Activated T-helper 9 cell treated with anti-CD3 and anti-CD28 coated beads, Interleukin-2, amount 50 U/mL, for 16 hours (primary cell): ENCODE data around the gene TRIM65.
A peak's percentile ranks its signal among the peaks of the same experiment; 100 is the strongest.

Experiments used
- DNase-seq: peaks from one replicate; pipeline ENCODE4 v3.0.0-alpha.2; 2020; ENCODE audit warnings: low read depth

The TRIM65 gene

DNA sequence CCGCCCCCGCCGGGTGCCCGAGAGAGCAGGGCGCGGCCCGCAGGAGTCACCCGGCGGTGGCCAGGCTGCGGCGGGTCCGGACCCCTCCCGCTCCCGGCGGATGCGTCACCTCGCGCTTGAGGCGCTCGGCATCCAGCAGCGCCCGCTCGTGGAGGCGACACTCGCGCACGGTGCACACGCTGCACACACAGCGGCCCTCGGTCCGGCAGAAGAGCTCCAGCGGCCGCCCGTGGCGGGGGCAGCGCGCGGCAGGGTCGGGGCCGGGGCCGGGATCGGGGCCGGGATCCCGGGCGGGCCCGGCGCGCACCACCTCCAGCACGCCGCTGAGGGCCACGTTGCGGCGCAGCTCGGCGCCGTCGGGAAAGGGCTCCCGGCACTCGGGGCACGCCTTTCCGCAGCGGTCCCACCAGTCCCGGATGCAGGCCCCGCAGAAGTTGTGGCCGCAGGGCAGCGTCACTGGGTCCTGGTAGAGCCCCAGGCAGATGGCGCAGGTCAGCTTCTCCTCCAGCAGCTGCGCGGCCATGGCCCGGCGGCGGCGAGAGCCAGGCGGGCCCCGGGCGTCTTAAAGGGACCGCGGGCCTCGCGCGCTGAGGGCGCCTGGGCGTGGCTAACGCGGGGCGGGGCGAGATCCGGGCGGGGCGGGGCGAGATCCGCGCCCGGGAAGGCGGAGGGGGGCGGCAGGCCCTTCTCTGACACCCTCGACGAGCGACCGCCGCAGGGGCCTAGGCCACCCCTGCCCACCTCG lies at the start of gene TRIM65:
TSS of gene TRIM65 (minus strand) at position 537 of the 745 bp plus-strand sequence. CDS start at position 523, 14 bp downstream.
- peak; percentile 67 for DNase-seq

DNA sequence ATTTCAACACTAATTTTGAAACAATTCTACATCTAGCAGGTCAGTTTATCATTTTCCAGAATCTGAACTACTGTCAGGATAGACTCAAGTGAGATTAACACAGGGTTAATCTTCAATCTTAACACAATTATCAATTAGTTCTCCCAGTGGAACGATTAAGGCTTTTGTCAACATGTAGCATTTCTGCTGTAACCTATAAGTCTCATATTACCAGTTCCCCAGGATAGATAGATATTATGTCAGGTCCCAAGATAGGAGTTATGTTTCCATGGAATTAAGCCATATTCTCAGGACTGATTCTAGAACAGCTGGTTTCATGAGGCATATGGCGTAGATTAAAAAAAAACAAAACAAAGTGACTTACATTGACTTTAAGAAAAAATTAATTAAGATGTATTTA lies 48.5 kb upstream of the TRIM65 start:
- DNase-seq, result no peak

GRCh38 chr17:75943491-75943890 lies 46.7 kb upstream of the TRIM65 start:
- no peak for DNase-seq

GRCh38 chr17:75942473-75942872 lies 45.7 kb upstream of the TRIM65 start:
- no peak for DNase-seq

- no peak for DNase-seq
Observed at GRCh38 chr17:75941442-75941819, 44.7 kb upstream of the TRIM65 start.

- peak; percentile 83 for DNase-seq
Observed at GRCh38 chr17:75940727-75941441, 44.1 kb upstream of the TRIM65 start, which contains the start of gene FBF1. TSS of gene FBF1 (minus strand) at chr17:75941042. CDS start at chr17:75938149, 2,893 bp downstream.

DNA sequence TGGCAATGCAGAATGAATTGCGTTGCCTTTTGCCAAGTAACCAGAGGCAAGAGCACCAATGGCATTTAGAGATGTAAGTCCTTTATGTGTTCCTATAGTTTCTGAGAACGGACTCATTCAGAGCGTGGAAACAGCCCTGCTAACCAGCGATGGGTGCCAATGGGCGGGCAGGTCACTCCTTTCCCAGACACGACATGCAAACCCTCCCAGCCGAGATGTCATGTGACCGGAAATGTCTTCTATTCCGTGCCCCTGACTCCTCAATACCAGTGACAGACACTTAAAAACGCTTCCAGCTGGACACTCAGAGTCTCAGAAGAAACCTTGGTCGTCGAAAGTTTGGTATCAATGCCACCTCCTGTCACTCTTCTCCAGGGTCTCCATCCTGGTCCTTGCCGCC lies 40.9 kb upstream of the TRIM65 start:
- no peak for DNase-seq

DNA sequence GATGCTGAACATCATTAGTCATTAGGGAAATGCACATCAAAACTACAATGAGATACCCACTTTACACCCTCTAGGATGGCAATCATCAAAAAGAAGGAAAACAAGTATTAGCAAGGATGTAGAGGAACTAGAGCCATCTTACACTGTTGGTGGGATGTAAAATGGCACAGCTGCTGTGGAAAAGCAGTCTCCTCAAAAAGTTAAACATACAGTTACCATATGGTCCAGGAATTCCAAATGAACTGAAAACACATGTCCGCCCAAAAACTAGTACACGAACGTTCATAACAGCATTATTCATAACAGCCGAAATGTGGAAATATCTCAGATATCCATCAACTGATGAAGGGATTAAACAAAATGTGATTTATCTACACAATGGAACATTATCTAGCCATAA lies 37.1 kb upstream of the TRIM65 start:
- no peak for DNase-seq

DNA sequence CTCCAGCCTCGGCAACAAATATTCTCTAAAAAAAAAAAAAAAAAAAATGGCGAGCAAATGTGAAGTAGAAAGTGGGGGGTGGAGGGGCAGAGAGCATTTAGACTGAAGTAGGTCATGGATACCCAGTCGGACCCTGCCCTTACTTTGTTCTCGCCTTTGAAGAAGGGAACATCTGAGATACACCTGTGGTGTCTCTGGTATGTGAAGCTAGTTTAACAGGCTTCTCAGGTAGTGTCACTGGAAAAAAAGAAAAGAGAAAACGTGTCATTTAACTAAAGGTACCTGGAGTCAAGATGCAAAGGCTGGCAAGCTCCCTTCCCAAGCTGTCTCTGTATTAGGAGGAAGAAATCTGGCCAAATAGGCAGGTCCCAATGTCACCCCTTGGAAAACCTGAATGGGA lies 36.1 kb upstream of the TRIM65 start:
- DNase-seq, result no peak

DNA sequence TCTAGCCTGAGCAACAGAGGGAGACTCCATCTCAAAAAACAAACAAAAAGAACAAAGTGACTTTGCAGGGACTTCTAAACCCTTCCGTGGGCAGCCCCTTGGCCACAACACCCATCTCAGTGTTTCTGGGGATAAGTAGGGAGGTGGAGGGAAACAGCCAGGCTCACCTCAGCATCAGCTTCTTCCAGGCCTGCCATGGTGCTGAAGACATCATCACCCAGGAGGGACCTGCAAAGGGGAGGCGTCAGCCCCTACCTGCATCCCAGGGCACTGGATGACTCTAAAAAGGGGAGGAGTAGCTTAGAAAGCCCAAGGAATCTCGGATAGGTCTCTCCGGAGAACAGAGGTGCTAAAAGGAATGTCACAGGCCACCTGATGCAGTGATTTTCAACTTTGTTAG lies 34.3 kb upstream of the TRIM65 start:
- DNase-seq, result no peak

DNA sequence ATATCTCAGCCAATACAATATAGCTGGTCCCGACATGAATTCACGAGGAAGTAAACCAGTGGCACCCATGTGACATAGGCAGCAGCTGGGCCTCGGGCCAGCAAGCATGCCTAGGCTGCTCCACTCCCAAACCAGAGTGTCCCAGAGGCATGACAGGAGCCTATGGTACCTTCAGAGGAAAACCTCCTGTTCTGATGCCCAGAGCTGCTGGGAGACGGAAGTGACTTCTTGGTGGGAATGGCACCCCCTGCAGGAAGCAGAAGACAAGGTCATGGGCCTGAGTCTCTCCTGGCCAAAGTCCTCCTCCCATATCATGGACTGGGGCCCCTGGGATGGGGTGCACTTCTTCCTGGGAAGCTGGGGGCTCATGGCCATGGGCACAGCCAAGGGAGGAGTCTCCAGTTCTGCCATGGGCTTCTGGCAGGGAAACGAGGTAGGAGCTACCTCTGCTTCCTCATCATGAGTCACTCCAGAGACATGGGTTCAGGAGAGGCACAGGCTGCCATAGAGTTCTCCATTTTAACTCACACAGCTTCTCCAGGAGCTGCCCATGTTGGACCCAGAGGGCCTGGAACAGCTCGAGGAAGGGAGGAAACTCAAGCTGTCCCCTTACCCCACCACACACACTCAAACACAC lies 30.7 kb upstream of the TRIM65 start:
- no peak for DNase-seq

DNA sequence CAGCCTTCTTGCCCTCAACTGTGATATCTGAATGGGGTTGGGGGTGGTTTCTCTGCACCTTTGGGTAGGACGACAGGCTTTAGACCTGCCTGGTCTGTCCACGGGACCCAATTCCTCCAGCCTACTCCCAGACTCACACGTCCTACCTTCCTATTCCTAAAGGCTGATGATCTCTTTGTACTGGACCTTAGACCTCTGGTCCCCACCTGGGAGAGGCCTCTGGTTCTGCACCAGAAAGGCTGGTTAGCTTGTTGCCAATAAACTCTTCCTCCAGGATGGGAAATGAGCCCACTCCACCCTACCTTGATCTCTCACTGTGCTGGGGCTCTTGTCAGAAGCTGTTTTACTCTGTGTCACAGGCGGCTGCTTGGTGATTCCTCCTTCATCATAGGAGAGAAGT lies 29.7 kb upstream of the TRIM65 start:
- no peak for DNase-seq

DNA sequence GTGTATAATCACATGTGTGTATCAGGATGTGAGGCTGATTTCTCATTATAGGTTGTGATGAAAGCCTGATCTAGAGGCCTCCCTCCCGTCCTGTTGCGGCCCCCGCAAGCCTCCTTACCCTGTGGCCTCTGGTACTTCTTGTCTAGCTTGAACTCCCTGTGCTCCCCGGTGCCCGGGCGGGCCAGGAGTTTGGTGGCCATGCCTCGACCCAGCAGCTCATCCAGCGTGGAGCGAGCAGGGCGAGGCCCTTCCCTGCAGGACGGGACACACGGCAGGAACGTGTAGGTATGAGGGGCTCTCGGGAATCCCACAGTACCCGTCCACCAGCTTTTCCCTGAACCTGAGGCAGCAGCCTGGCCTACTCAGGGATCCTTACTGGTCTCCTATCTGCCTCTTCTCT lies 29.2 kb upstream of the TRIM65 start:
- no peak for DNase-seq

DNA sequence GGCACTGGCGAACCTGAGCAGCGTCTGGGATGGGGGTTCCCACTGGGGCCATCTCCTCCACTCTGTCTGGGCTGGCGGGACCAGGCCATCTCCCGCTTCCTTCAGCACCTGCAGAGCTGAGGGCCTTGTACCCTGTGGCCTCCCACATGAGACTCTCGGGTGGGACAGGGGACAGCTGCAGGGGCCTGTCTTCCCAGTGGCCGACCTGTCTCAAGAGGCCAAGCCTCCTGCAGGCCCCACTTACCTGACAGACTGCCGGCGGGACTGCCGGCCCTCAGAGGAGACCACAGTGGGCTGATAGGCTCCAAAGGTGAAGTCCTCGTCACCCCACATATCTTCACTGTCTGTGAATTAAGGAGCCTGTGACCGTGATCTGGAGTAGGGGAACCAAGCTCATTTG lies 28.4 kb upstream of the TRIM65 start:
- DNase-seq, result no peak

- DNase-seq, result no peak
Observed at GRCh38 chr17:75922963-75923874, 26.5 kb upstream of the TRIM65 start.

GRCh38 chr17:75922173-75922961 lies 25.6 kb upstream of the TRIM65 start:
- DNase-seq, result no peak

GRCh38 chr17:75921596-75921995 lies 24.8 kb upstream of the TRIM65 start:
- no peak for DNase-seq

GRCh38 chr17:75920045-75920560 lies 23.4 kb upstream of the TRIM65 start:
- DNase-seq, result no peak

DNA sequence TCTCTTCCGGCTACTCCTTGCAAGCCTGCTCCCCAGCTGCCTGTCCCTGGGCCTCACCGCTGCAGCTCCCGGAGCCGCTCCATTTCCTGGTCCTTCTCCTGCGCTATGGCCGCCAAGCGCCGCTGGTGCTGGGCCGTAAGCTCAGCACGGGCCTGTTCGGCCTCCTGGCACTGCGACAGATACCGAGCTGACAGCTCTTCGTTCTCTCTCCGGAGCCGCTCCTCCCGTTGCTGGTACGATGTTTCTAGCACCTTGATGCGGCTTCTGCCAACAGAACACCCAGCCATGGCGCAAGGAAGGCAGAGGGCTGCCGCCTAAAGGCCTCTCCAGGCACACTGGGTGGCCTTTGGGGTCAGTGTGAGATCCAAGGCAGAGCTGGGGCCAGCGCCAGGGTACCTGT lies 22.9 kb upstream of the TRIM65 start:
- no peak for DNase-seq

DNA sequence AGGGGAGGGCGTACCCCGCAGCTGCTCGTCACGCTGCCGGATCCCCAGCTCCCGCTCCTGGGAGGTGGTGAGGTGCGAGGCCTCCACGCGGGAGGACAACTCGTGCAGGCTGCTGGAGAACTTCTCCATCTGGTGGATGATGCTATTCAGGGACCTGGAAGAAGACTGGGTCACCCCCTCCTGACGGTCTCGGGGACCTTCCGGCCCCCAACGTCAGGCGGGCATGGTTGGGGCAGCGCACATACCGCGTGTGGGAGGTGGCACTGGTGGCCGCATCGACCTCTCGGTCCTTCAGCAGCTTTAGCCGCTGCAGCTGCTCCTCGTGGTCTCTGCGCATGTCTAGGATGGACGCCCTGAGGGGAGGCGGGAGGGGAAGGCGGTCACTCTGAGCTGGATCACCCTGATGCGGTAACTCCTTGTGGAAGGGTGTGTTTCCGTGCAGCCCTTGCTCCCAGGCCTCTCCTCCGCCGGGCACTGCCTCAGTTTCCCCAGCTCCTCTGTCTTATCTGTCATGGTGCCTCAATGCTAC lies 21.2 kb upstream of the TRIM65 start:
- no peak for DNase-seq
